Activated T-cell treated with anti-CD3 and anti-CD28 coated beads, Interleukin-2, amount 50 U/mL, for 48 hours (primary cell): ENCODE measurements around the gene UCKL1.
A peak's percentile ranks its signal among the peaks of the same experiment; 100 is the strongest.
"Not testable (repeated sequence)": the region's sequence is repeated elsewhere in the genome, so short reads cannot be mapped to it uniquely, and the experiment has no call there.

Experiments
- DNase-seq, 2 experiments: peaks; one replicate each; pipeline ENCODE4 v3.0.0-alpha.2; 2020

Gene UCKL1

GRCh38 chr20:63955827-63956663 is at the start of gene UCKL1:
TSS of gene UCKL1 (minus strand) at chr20:63956416. CDS start at chr20:63956372, 44 bp downstream.
- peak; percentile 88 to 91 for DNase-seq

GRCh38 chr20:64005394-64005793 is 49.2 kb upstream of the UCKL1 start:
- no peak for DNase-seq

GRCh38 chr20:64003960-64004725 is 47.9 kb upstream of the UCKL1 start:
- DNase-seq: no peak

- no peak for DNase-seq
Measured at GRCh38 chr20:64001607-64002011, 45.4 kb upstream of the UCKL1 start.

- DNase-seq: no peak
Measured at GRCh38 chr20:64000906-64001305, 44.7 kb upstream of the UCKL1 start.

- DNase-seq: no peak
Measured at GRCh38 chr20:63982937-63983336, 26.7 kb upstream of the UCKL1 start.

- DNase-seq: peak; percentile 96 to 97
Measured at GRCh38 chr20:63980806-63981728, 24.9 kb upstream of the UCKL1 start, which contains the start of gene PRPF6. TSS of gene PRPF6 (plus strand) at chr20:63981132. CDS start at chr20:63981246, 114 bp downstream.

GRCh38 chr20:63980317-63980805 is 24.1 kb upstream of the UCKL1 start:
- peak in 1 of 2 experiments; percentile 60 for DNase-seq

- peak; percentile 89 to 90 for DNase-seq
Measured at GRCh38 chr20:63979557-63980316, 23.5 kb upstream of the UCKL1 start, which contains the start of gene SAMD10. TSS of gene SAMD10 (minus strand) at chr20:63979642. CDS start at chr20:63979467, 175 bp downstream.

- no peak for DNase-seq
Measured at GRCh38 chr20:63979229-63979556, 23.0 kb upstream of the UCKL1 start.

- DNase-seq: peak; percentile 79 to 83
Measured at GRCh38 chr20:63978319-63979228, 22.4 kb upstream of the UCKL1 start.

GRCh38 chr20:63977739-63978276 is 21.6 kb upstream of the UCKL1 start:
- peak; percentile 80 to 81 for DNase-seq

GRCh38 chr20:63976980-63977738 is 20.9 kb upstream of the UCKL1 start:
- DNase-seq: no peak

GRCh38 chr20:63976511-63976910 is 20.3 kb upstream of the UCKL1 start:
- not testable (repeated sequence) for DNase-seq

GRCh38 chr20:63974402-63975200 is 18.4 kb upstream of the UCKL1 start:
- DNase-seq: no peak

GRCh38 chr20:63973636-63974401 is 17.6 kb upstream of the UCKL1 start:
- DNase-seq: peak; percentile 83 to 86

- DNase-seq: no peak
Measured at GRCh38 chr20:63973160-63973479, 16.9 kb upstream of the UCKL1 start.
